ENCODE results near the gene CIDEA. TPM values are rescaled to one million over a fixed set of nuclear protein-coding genes. Genes with fewer than 3 reads are reported as not detected.

The CIDEA gene
- total and polyA plus RNA-seq, 4 donors, result 0.38 to 1.0 (median 0.47) TPM

- WGBS (ENCODE audit: insufficient coverage), result no CpG with 5 or more reads among the region's 2 CpGs
These were observed 10.7 kb downstream of the CIDEA start for GRCh38 chr18:12264864-12265263.

DNA sequence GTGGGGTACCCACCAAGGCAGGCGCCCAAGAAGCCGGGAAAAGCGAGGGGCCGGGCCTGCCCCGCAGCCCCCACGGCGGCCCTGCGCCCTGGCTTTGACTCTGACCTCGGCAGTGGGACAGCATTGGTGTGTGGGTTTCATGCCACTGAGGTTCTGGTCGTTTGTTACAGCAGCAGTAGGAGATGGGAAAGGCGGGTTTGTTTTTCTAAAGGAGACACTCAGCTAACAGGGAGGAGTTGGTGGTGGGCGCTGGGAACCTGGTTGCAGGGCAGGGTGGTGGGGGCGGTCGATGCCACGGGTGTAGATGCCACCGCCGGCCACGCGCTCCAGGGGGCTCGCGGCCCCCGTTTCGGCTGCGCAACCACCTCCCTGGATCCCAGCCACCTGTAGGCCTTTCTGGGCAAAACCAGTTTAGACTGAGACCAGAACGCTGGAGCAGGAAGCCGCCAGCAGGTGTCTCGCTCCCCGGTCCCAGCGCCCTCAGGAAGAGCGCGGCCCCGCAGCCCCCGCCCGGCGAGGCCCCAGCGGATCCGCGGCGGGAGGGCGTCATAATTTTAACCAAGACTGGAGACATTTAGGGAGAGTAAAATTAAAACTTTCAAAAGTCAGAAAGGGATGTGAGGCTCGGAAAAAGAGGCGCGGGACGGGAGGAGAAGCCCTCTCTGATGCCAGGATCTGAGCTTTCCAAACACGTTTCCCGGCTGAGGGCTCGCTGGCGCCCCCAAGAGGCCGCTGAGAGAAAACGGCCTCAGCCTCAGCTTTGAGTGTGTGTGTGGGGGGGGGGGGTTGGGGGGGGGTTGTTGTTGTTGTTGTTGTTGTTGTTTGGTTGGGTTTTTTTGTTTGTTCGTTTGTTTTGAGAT, 17.4 kb downstream of the CIDEA start:
- WGBS (ENCODE audit: insufficient coverage), result 19% methylated on average over 49 of the region's 51 CpGs
- Histone ChIP-seq H3K4me1 (ENCODE audit: control insufficient read depth, insufficient read depth, low read length) (peaks cover 7% of the 10 kb centered on the region), H3K27ac (ENCODE audit: low read depth, low read length) (peak overlapping the region; percentile 25), H3K36me3 (ENCODE audit: control insufficient read depth, insufficient read depth, low read length) (no peaks in the 10 kb centered on the region), H3K27me3 (ENCODE audit: control insufficient read depth, insufficient read depth, low read length) (no peaks in the 10 kb centered on the region), H3K4me3 (ENCODE audit: low read depth, low read length) (peak overlapping the region; percentile 38), H3K9me3 (ENCODE audit: control insufficient read depth, insufficient read depth, low read length) (no peaks in the 10 kb centered on the region)
- peak; percentile 64 to 92 (median 75) for DNase-seq (ENCODE audit: low read depth in 4 of 6, low spot score in 6 of 6)

More at GRCh38 chr18:12264864-12265263, 10.7 kb downstream of the CIDEA start:
- no peak for DNase-seq (ENCODE audit: low read depth in 4 of 6, low spot score in 6 of 6)
- Histone ChIP-seq H3K4me1 (ENCODE audit: control insufficient read depth, insufficient read depth, low read length) (no peaks in the 10 kb centered on the region), H3K9me3 (ENCODE audit: control insufficient read depth, insufficient read depth, low read length) (no peaks in the 10 kb centered on the region), H3K36me3 (ENCODE audit: control insufficient read depth, insufficient read depth, low read length) (no peaks in the 10 kb centered on the region), H3K27me3 (ENCODE audit: control insufficient read depth, insufficient read depth, low read length) (no peaks in the 10 kb centered on the region), H3K4me3 (ENCODE audit: low read depth, low read length) (no peak overlapping the region), H3K27ac (ENCODE audit: low read depth, low read length) (no peak overlapping the region)

GRCh38 chr18:12274793-12275192, 20.6 kb downstream of the CIDEA start:
- DNase-seq (ENCODE audit: low read depth in 4 of 6, low spot score in 6 of 6), result no peak
- no peaks in the 10 kb centered on the region for H3K36me3 ChIP-seq (ENCODE audit: control insufficient read depth, insufficient read depth, low read length)
- H3K9me3 ChIP-seq (ENCODE audit: control insufficient read depth, insufficient read depth, low read length), result no peaks in the 10 kb centered on the region
- H3K27ac ChIP-seq (ENCODE audit: low read depth, low read length), result no peak overlapping the region
- whole genome bisulfite sequencing (ENCODE audit: insufficient coverage), result no CpG with 5 or more reads among the region's 4 CpGs
- H3K27me3 ChIP-seq (ENCODE audit: control insufficient read depth, insufficient read depth, low read length), result no peaks in the 10 kb centered on the region
- peaks cover 36% of the 10 kb centered on the region for H3K4me1 ChIP-seq (ENCODE audit: control insufficient read depth, insufficient read depth, low read length)
- no peak overlapping the region for H3K4me3 ChIP-seq (ENCODE audit: low read depth, low read length)

- H3K27me3 ChIP-seq (ENCODE audit: control insufficient read depth, insufficient read depth, low read length), result no peaks in the 10 kb centered on the region
- no peaks in the 10 kb centered on the region for H3K9me3 ChIP-seq (ENCODE audit: control insufficient read depth, insufficient read depth, low read length)
- DNase-seq (ENCODE audit: low read depth in 4 of 6, low spot score in 6 of 6), result no peak
- H3K27ac ChIP-seq (ENCODE audit: low read depth, low read length), result no peak overlapping the region
- WGBS (ENCODE audit: insufficient coverage), result 81% methylated on average over 24 of the region's 26 CpGs
- H3K36me3 ChIP-seq (ENCODE audit: control insufficient read depth, insufficient read depth, low read length), result no peaks in the 10 kb centered on the region
- H3K4me1 ChIP-seq (ENCODE audit: control insufficient read depth, insufficient read depth, low read length), result peaks cover 30% of the 10 kb centered on the region
- no peak overlapping the region for H3K4me3 ChIP-seq (ENCODE audit: low read depth, low read length)
These were observed 22.8 kb downstream of the CIDEA start for GRCh38 chr18:12276736-12277554.

GRCh38 chr18:12278215-12278671, 24.1 kb downstream of the CIDEA start:
- no peaks in the 10 kb centered on the region for H3K27me3 ChIP-seq (ENCODE audit: control insufficient read depth, insufficient read depth, low read length)
- WGBS (ENCODE audit: insufficient coverage), result 60% methylated on average over 7 of the region's 7 CpGs
- H3K4me1 ChIP-seq (ENCODE audit: control insufficient read depth, insufficient read depth, low read length), result peaks cover 30% of the 10 kb centered on the region
- H3K27ac ChIP-seq (ENCODE audit: low read depth, low read length), result peak overlapping the region; percentile 94
- no peaks in the 10 kb centered on the region for H3K9me3 ChIP-seq (ENCODE audit: control insufficient read depth, insufficient read depth, low read length)
- peak in 1 of 6 donors; percentile 12 for DNase-seq (ENCODE audit: low read depth in 4 of 6, low spot score in 6 of 6)
- peak overlapping the region; percentile 31 for H3K4me3 ChIP-seq (ENCODE audit: low read depth, low read length)
- no peaks in the 10 kb centered on the region for H3K36me3 ChIP-seq (ENCODE audit: control insufficient read depth, insufficient read depth, low read length)

GRCh38 chr18:12278741-12279682, 24.9 kb downstream of the CIDEA start:
- Histone ChIP-seq H3K36me3 (ENCODE audit: control insufficient read depth, insufficient read depth, low read length) (no peaks in the 10 kb centered on the region), H3K9me3 (ENCODE audit: control insufficient read depth, insufficient read depth, low read length) (no peaks in the 10 kb centered on the region), H3K27me3 (ENCODE audit: control insufficient read depth, insufficient read depth, low read length) (no peaks in the 10 kb centered on the region), H3K4me3 (ENCODE audit: low read depth, low read length) (peak overlapping the region; percentile 31), H3K27ac (ENCODE audit: low read depth, low read length) (peak overlapping the region; percentile 94), H3K4me1 (ENCODE audit: control insufficient read depth, insufficient read depth, low read length) (peaks cover 30% of the 10 kb centered on the region)
- DNase-seq (ENCODE audit: low read depth in 4 of 6, low spot score in 6 of 6), result peak in 5 of 6 donors; percentile 43 to 77 (median 50)
- WGBS (ENCODE audit: insufficient coverage), result 46% methylated on average over 23 of the region's 30 CpGs

DNA sequence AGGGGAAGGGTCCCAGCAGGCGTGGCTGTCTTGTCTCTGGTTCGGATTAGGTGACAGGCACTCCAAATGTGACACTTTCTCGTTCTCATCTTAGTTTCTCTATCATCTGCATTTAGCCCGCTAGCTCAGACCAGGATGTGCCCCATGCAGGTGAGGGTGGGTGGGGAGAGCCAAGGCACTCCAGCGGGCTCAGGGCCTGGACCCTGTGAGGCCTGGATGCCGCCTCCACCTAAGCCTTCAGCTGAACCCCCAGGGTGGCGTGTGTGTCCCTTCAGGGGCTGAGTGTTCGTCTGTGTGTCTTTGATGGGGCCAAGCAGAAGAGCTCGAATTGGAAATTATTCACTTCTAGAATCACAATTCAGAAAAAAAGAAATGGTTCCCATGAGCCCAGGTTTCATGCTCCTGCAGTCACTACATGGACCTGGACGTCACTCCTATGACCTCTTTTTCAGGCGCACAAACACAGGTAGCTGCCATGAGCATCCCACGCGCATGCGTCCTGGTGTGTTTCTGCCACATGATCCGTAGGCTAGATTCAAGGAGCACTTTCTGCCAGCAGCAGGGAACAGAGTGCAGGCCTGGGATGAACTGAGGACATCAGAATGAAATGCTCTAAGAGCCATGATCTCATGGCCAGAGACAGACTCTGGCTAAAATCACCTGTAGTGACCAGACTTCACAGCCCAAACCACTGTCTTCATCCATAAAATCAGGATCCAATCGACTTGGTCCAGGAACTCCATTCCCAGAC, 25.8 kb downstream of the CIDEA start:
- no peak for DNase-seq (ENCODE audit: low read depth in 4 of 6, low spot score in 6 of 6)
- no peaks in the 10 kb centered on the region for H3K36me3 ChIP-seq (ENCODE audit: control insufficient read depth, insufficient read depth, low read length)
- no peak overlapping the region for H3K4me3 ChIP-seq (ENCODE audit: low read depth, low read length)
- no peaks in the 10 kb centered on the region for H3K27me3 ChIP-seq (ENCODE audit: control insufficient read depth, insufficient read depth, low read length)
- H3K9me3 ChIP-seq (ENCODE audit: control insufficient read depth, insufficient read depth, low read length), result no peaks in the 10 kb centered on the region
- H3K27ac ChIP-seq (ENCODE audit: low read depth, low read length), result peak overlapping the region; percentile 94
- 90% methylated on average over 13 of the region's 16 CpGs for WGBS (ENCODE audit: insufficient coverage)
- peaks cover 30% of the 10 kb centered on the region for H3K4me1 ChIP-seq (ENCODE audit: control insufficient read depth, insufficient read depth, low read length)

DNA sequence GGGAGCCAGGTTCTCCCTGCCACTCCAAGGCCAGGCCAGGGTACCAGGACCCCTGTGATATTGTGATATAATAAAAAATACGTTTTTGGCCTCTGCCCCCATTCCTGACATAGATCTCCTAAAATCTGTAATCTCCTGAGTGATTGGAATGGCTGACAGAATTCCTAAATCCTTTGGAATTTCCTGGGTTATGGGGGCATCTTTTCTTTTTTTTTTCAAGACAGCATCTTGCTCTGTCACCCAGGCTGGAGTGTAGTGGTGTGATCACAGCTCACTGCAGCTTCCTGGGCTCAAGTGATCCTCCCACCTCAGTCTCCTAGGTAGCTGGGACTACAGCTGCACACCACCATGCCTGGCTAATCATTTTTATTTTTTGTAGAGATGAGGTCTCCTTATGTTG, 27.7 kb downstream of the CIDEA start:
- no CpG with 5 or more reads among the region's 1 CpG for WGBS (ENCODE audit: insufficient coverage)
- peaks cover 28% of the 10 kb centered on the region for H3K4me1 ChIP-seq (ENCODE audit: control insufficient read depth, insufficient read depth, low read length)
- peaks cover 2% of the 10 kb centered on the region for H3K27me3 ChIP-seq (ENCODE audit: control insufficient read depth, insufficient read depth, low read length)
- H3K9me3 ChIP-seq (ENCODE audit: control insufficient read depth, insufficient read depth, low read length), result no peaks in the 10 kb centered on the region
- H3K4me3 ChIP-seq (ENCODE audit: low read depth, low read length), result no peak overlapping the region
- no peak for DNase-seq (ENCODE audit: low read depth in 4 of 6, low spot score in 6 of 6)
- no peak overlapping the region for H3K27ac ChIP-seq (ENCODE audit: low read depth, low read length)
- H3K36me3 ChIP-seq (ENCODE audit: control insufficient read depth, insufficient read depth, low read length), result no peaks in the 10 kb centered on the region

Measured in spinal cord (tissue), 10 donors.